DMS114 treated with DMSO at 0.1 percent for 48 hours (cell line): ENCODE data around the gene GABRB3.

Source experiments
- DNase-seq: peaks from one replicate; lab custom pipeline; 2025; ENCODE audit not compliant: unreplicated experiment; lab: John Stamatoyannopoulos, UW

GABRB3 gene

GRCh38 chr15:26772154-26773066 is at the start of gene GABRB3:
Gene GABRB3 (minus strand): TSS chr15:26773066.
- DNase-seq, result no peak

- no peak for DNase-seq
Observed at GRCh38 chr15:26807517-26808427, 34.9 kb upstream of the GABRB3 start.

- no peak for DNase-seq
Observed at GRCh38 chr15:26806574-26806973, 33.7 kb upstream of the GABRB3 start.

- no peak for DNase-seq
Observed at GRCh38 chr15:26806151-26806550, 33.3 kb upstream of the GABRB3 start.

- DNase-seq, result no peak
Observed at GRCh38 chr15:26805470-26805869, 32.6 kb upstream of the GABRB3 start.

- DNase-seq, result no peak
Observed at GRCh38 chr15:26804063-26804804, 31.4 kb upstream of the GABRB3 start.

- no peak for DNase-seq
Observed at GRCh38 chr15:26790118-26790517, 17.3 kb upstream of the GABRB3 start.

- no peak for DNase-seq
Observed at GRCh38 chr15:26781816-26782215, 8.9 kb upstream of the GABRB3 start.

- no peak for DNase-seq
Observed at GRCh38 chr15:26773917-26774316, 1.1 kb upstream of the GABRB3 start.

- DNase-seq, result peak; percentile 21
Observed at GRCh38 chr15:26773067-26773877, 406 bp upstream of the GABRB3 start.

- peak; percentile 50 for DNase-seq
Observed at GRCh38 chr15:26771578-26772153, 1.2 kb downstream of the GABRB3 start.

GRCh38 chr15:26771168-26771567 is 1.7 kb downstream of the GABRB3 start:
- DNase-seq, result no peak

- DNase-seq, result no peak
Observed at GRCh38 chr15:26767169-26767670, 5.6 kb downstream of the GABRB3 start.

GRCh38 chr15:26766262-26766661 is 6.6 kb downstream of the GABRB3 start:
- DNase-seq, result no peak

GRCh38 chr15:26759986-26760385 is 12.9 kb downstream of the GABRB3 start:
- DNase-seq, result no peak

GRCh38 chr15:26758079-26758478 is 14.8 kb downstream of the GABRB3 start:
- DNase-seq, result no peak

- DNase-seq, result no peak
Observed at GRCh38 chr15:26757141-26757540, 15.7 kb downstream of the GABRB3 start.

- no peak for DNase-seq
Observed at GRCh38 chr15:26744894-26745293, 28.0 kb downstream of the GABRB3 start.

- DNase-seq, result no peak
Observed at GRCh38 chr15:26739791-26740190, 33.1 kb downstream of the GABRB3 start.

GRCh38 chr15:26738996-26739395 is 33.9 kb downstream of the GABRB3 start:
- DNase-seq, result no peak
